Endothelial cell of umbilical vein (primary cell): ENCODE results near the gene CCDC159.

Experiments
- CTCF ChIP-seq, 2 donors: IDR thresholded peaks; 1 replicate in 1 of 2; 2 replicates in 1 of 2; pipeline ENCODE4 v1.5.1; 2011; ENCODE audit warnings: low read length in 2 of 2, mild to moderate bottlenecking in 2 of 2, moderate library complexity in 2 of 2, control low read depth in 1 of 2, inconsistent platforms in 1 of 2, low read depth in 1 of 2; ENCODE audit not compliant: insufficient read depth in 1 of 2; ENCODE audit errors: extremely low read depth in 1 of 2
- POLR2AphosphoS5 ChIP-seq: IDR thresholded peaks from 2 replicates; pipeline ENCODE4 v1.6.1; 2012; ENCODE audit warnings: low read depth, mild to moderate bottlenecking, control low read depth, low read length, moderate library complexity; ENCODE audit not compliant: insufficient read depth

GRCh38 chr19:11365557-11366117, 19.3 kb downstream of the CCDC159 start:
- TF ChIP-seq POLR2AphosphoS5: no peak
- no peak for TF ChIP-seq CTCF (IDR thresholded peaks at IDR 0.05; ENCODE audit: extremely low read depth in 1 of 2, insufficient read depth in 1 of 2, low read depth in 1 of 2, low read length in 2 of 2)
